GM13977 (cell line): ENCODE data around the gene APC2.
"Not testable (repeated sequence)": the region's sequence is repeated elsewhere in the genome, so short reads cannot be mapped to it uniquely, and the experiment has no call there.

Experiments
- DNase-seq: peaks from one replicate; pipeline ENCODE4 v3.0.0; 2012; ENCODE audit warnings: low spot score
- CTCF ChIP-seq: IDR thresholded peaks from 2 replicates; pipeline ENCODE4 v1.5.1; 2012; ENCODE audit warnings: mild to moderate bottlenecking, control low read depth; ENCODE audit not compliant: insufficient read depth; ENCODE audit errors: extremely low read depth, missing control alignments
- in situ Hi-C: fragments of 300-500 bp; cut with MboI; formaldehyde crosslinking; loops from one replicate; pipeline ENCODE4 v1.12.0; 2022; ENCODE audit warnings: low sequenced_read_pairs, low pct_unique_long_range_greater_than_20kb, mixed read lengths, inconsistent platforms; ENCODE audit not compliant: unreplicated experiment

The APC2 gene

DNA sequence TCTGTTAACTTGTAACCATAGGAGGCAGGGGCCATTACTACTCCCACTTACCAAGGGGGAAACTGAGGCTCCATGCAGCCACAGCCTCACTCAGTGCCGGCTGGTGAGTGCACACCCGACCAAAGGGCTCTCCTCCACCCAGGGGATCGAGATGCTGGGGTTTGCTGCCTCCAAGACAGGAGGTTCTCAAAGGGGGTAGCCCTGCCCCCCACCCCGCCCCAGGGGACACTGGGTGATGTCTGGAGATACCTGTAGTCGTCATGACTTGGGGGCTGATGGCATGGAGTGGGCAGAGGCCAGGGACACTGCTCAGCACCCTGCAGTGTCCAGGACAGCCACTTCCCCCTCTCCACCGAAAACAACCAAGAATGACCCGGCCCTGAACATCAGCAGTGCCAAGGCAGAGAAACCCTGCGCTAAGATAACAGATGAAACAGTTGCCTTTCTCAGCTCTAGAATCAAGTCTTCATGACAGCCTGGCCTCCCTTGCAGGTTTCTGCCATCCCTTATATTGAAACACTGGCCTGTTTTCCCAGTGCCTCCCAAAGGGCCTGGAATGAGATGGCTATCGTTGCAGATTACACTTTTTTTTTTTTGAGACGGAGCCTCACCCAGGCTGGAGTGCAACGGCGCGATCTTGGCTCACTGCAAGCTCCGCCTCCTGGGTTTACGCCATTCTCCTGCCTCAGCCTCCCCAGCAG, 44.3 kb downstream of the APC2 start:
- in situ Hi-C loops = no loop called here
- no peak for DNase-seq
- no peak for TF ChIP-seq CTCF

GRCh38 chr19:1495051-1495798, 45.3 kb downstream of the APC2 start:
- no peak for DNase-seq
- in situ Hi-C loops = no loop called here
- TF ChIP-seq CTCF = no peak

GRCh38 chr19:1495799-1496713, 46.1 kb downstream of the APC2 start:
- no peak for DNase-seq
- no peak for TF ChIP-seq CTCF
- in situ Hi-C loops = no loop called here

GRCh38 chr19:1496714-1497577, 47.0 kb downstream of the APC2 start:
- no peak for DNase-seq
- TF ChIP-seq CTCF = no peak
- in situ Hi-C loops = no loop called here

DNA sequence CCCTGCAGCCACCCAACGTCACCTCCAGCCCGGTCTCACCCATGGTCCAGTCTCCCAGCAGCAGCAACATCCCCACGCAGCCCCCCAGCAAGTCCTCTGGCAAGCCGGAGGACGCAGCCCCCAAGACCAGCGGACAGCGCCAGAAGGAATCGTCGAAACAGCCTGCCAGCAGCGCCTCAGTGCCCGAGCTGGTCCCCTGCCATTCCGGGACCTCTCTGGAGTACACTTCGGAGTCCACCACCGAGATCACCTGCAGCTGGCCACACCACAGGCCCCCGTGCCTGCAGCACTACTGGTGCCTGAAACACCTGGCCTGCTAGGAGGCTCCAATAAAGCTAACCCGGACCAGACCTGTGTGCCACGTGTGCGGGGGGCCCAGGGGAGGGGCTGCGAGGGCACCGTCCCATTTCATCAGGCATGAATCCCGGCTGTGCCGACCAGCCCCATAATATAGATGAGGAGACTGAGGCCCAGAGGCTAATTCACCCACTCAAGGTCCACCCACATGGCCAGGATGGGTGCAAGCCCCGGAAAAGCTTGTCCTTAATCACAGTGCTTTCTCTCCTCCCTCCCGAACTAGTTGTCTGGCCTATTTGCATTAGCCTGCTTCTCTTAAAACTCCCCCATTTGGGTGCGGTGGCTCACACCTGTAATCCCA, 47.8 kb downstream of the APC2 start:
- no peak for DNase-seq
- TF ChIP-seq CTCF = no peak
- in situ Hi-C loops = no loop called here

DNA sequence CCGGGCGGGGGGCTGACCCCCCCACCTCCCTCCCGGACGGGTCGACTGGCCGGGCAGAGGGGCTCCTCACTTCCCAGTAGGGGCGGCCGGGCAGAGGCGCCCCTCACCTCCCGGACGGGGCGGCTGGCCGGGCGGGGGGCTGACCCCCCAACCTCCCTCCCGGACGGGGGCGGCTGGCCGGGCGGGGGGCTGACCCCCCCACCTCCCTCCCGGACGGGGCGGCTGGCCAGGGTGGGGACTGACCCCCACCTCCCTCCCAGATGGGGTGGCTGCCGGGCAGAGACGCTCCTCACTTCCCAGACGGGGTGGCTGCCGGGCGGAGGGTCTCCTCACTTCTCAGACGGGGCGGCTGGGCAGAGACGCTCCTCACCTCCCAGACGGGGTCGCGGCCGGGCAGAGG, 49.3 kb downstream of the APC2 start:
- in situ Hi-C loops = not testable (repeated sequence)

More for the DNA sequence above, 49.3 kb downstream of the APC2 start:
- not testable (repeated sequence) for DNase-seq
